CD14-positive monocyte (primary cell): ENCODE data around the gene FABP2. TPM values are rescaled to one million over a fixed set of nuclear protein-coding genes. Genes with fewer than 3 reads are reported as not detected.
"Not testable (repeated sequence)": the region's sequence is repeated elsewhere in the genome, so short reads cannot be mapped to it uniquely, and the experiment has no call there.

ENCODE experiments used
- DNase-seq, 3 donors: peaks; one replicate each; pipeline ENCODE4 v3.0.0-alpha.2; 2011 to 2022
- H2AFZ ChIP-seq: 2 replicates; pipeline ENCODE4 v1.6.0; 2012; ENCODE audit warnings: mild to moderate bottlenecking, low read depth, low read length, inconsistent platforms; ENCODE audit not compliant: insufficient read depth, poor library complexity, severe bottlenecking
- H3K27ac ChIP-seq, 2 donors: 1 replicate in 1 of 2; 2 replicates in 1 of 2; pipeline ENCODE4 v1.5.1; 2012 to 2013; ENCODE audit warnings: low read length in 2 of 2, control low read depth in 1 of 2, inconsistent platforms in 1 of 2, low read depth in 1 of 2, mild to moderate bottlenecking in 1 of 2
- H3K27me3 ChIP-seq, 2 donors: one replicate each; pipeline versions ENCODE4 v1.6.0 to v1.6.1; 2011 to 2013; ENCODE audit warnings: low read length in 2 of 2; ENCODE audit not compliant: control insufficient read depth in 2 of 2, insufficient read depth in 2 of 2
- H3K36me3 ChIP-seq, 2 donors: replicated peaks in 1 of 2; 1 replicate in 1 of 2; 2 replicates in 1 of 2; pipeline versions ENCODE4 v1.5.1 to v1.6.1; 2012 to 2013; ENCODE audit warnings: low read length in 2 of 2, control low read depth in 1 of 2, inconsistent platforms in 1 of 2, mild to moderate bottlenecking in 1 of 2; ENCODE audit not compliant: insufficient read depth in 2 of 2, control insufficient read depth in 1 of 2
- H3K4me1 ChIP-seq, 2 donors: 1 replicate in 1 of 2; 2 replicates in 1 of 2; pipeline versions ENCODE4 v1.5.1 to v1.6.1; 2012 to 2013; ENCODE audit warnings: low read length in 2 of 2, control low read depth in 1 of 2, inconsistent platforms in 1 of 2, mild to moderate bottlenecking in 1 of 2, moderate library complexity in 1 of 2; ENCODE audit not compliant: insufficient read depth in 2 of 2, control insufficient read depth in 1 of 2
- H3K4me2 ChIP-seq: replicated peaks from 2 replicates; pipeline ENCODE3; 2012; ENCODE audit warnings: low read length, moderate library complexity, mild to moderate bottlenecking; ENCODE audit not compliant: poor library complexity, severe bottlenecking; ENCODE audit errors: extremely low read depth
- H3K4me3 ChIP-seq, 3 experiments: fragments of 200-600 bp in 1 of 3; sonication (generic) in 1 of 3; replicated peaks in 1 of 3; 1 replicate in 2 of 3; 2 replicates in 1 of 3; pipeline ENCODE4 v1.5.1; 2011 to 2013; ENCODE audit warnings: low read length in 3 of 3, mild to moderate bottlenecking in 3 of 3, control low read depth in 2 of 3, low read depth in 2 of 3, inconsistent platforms in 1 of 3, moderate library complexity in 1 of 3
- H3K79me2 ChIP-seq: 2 replicates; pipeline ENCODE4 v1.6.0; 2012; ENCODE audit warnings: mild to moderate bottlenecking, control low read depth, inconsistent platforms, low read length, moderate library complexity; ENCODE audit not compliant: insufficient read depth
- H3K9ac ChIP-seq: 2 replicates; pipeline ENCODE4 v1.6.0; 2017; ENCODE audit warnings: low read length, mild to moderate bottlenecking; ENCODE audit not compliant: insufficient read depth, poor library complexity, severe bottlenecking
- H3K9me3 ChIP-seq, 2 donors: replicated peaks in 1 of 2; 1 replicate in 1 of 2; 2 replicates in 1 of 2; pipeline versions ENCODE4 v1.5.1 to v1.6.1; 2012 to 2013; ENCODE audit warnings: low read length in 2 of 2, control low read depth in 1 of 2; ENCODE audit not compliant: control insufficient read depth in 1 of 2, insufficient read depth in 1 of 2
- H4K20me1 ChIP-seq: 2 replicates; pipeline ENCODE4 v1.6.0; 2012; ENCODE audit warnings: mild to moderate bottlenecking, low read length, control low read depth, moderate library complexity; ENCODE audit not compliant: insufficient read depth
- H3K27ac Mint-ChIP-seq, 7 donors: one replicate each; pipeline ENCODE4 v1.8.0; 2020; ENCODE audit warnings: mild to moderate bottlenecking in 7 of 7, mixed read lengths in 7 of 7, moderate library complexity in 6 of 7, inconsistent platforms in 2 of 7
- H3K27me3 Mint-ChIP-seq, 3 donors: one replicate each; pipeline ENCODE4 v1.8.0; 2021 to 2022; ENCODE audit warnings: low read depth in 3 of 3, mild to moderate bottlenecking in 3 of 3, mixed read lengths in 3 of 3, moderate library complexity in 3 of 3, inconsistent platforms in 1 of 3
- H3K36me3 Mint-ChIP-seq, 2 donors: one replicate each; pipeline ENCODE4 v1.8.0; 2020; ENCODE audit warnings: mixed read lengths in 2 of 2, inconsistent platforms in 1 of 2, mild to moderate bottlenecking in 1 of 2
- H3K4me1 Mint-ChIP-seq: one replicate; pipeline ENCODE4 v1.8.0; 2020; ENCODE audit warnings: mild to moderate bottlenecking, mixed read lengths
- H3K4me3 Mint-ChIP-seq, 2 donors: one replicate each; pipeline ENCODE4 v1.8.0; 2020; ENCODE audit warnings: mild to moderate bottlenecking in 2 of 2, mixed read lengths in 2 of 2, moderate library complexity in 1 of 2
- H3K9me3 Mint-ChIP-seq, 7 donors: one replicate each; pipeline ENCODE4 v1.8.0; 2020 to 2022; ENCODE audit warnings: mixed read lengths in 7 of 7, mild to moderate bottlenecking in 6 of 7, moderate library complexity in 6 of 7, inconsistent platforms in 2 of 7
- WGBS: methylation state at CpG from one replicate; pipeline ENCODE4 v1.1.5; 2013; ENCODE audit warnings: missing lambda C conversion rate; ENCODE audit not compliant: insufficient coverage; 5-methylcytosine and 5-hydroxymethylcytosine counted together
- intact Hi-C, 2 donors: fragments of 100-400 bp; cut with micrococcal nuclease; formaldehyde crosslinking; loops; one replicate each; pipeline versions ENCODE4 v1.15.0 to v1.15.1; 2023
- polyA plus RNA-seq, 3 donors: library from polyadenylated mRNA; depleted of rRNA in 1 of 3; unstranded in 2 of 3; stranded (reverse) in 1 of 3; fragments of 300-500 nt in 2 of 3; fragments of >200 nt in 1 of 3; fragmentation: Illumina TruSeq in 2 of 3; gene quantifications; 1 replicate in 2 of 3; 2 replicates in 1 of 3; pipeline ENCODE4 v1.2.3, GENCODE V29; 2012 to 2021
- TF ChIP-seq, protein P1 (sequence below): fragments of 200-600 bp; IDR thresholded peaks from one replicate; pipeline ENCODE4 v1.8.0; 2022; ENCODE audit warnings: antibody characterized with exemption, mild to moderate bottlenecking

FABP2 gene
- polyA plus RNA-seq, 3 donors = not detected

DNA sequence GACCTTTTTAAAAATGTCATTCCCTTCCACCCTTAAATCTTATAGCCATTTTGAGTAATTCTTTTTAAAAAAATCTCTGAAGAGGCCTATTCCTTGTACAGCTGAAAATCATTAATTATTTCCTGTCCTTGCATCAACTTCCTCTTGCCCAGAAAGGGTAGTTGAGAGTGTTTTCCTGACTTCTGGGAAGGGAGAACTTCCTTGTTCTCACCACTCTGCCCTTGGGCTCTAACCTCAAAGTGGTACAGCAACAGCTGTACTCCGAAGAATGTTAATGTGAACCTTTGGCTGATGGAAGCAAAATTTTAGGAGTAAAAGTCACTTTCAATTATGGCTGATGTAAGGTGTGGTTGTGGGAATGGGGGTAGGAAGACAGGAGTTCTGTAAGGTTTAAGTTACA lies 15.1 kb upstream of the FABP2 start:
- Mint-ChIP-seq H3K36me3 (peaks cover 0 to 2% of the 10 kb centered on the region in 2 donors), H3K4me3 (peak overlapping the region in 1 of 2 donors; percentile 58), H3K27ac (peak overlapping the region in 6 of 7 donors; percentile 30 to 82 (median 70)), H3K9me3 (peaks cover 0 to 2% (median 0%) of the 10 kb centered on the region in 7 donors), H3K27me3 (peaks cover 0 to 4% (median 2%) of the 10 kb centered on the region in 3 donors), H3K4me1 (peaks cover 16% of the 10 kb centered on the region)
- H2AFZ ChIP-seq = no peak overlapping the region
- H3K9me3 ChIP-seq = no peaks in the 10 kb centered on the region
- no peak overlapping the region for H3K9ac ChIP-seq
- H3K4me2 ChIP-seq = peak overlapping the region; percentile 7
- H3K27me3 ChIP-seq = no peaks in the 10 kb centered on the region
- H3K4me3 ChIP-seq = no peak overlapping the region
- peaks cover 14 to 17% of the 10 kb centered on the region in 2 donors for H3K4me1 ChIP-seq
- WGBS = no CpG with 5 or more reads among the region's 1 CpG
- DNase-seq = peak; percentile 25 to 60 (median 52)
- intact Hi-C loops = no loop called here
- no peaks in the 10 kb centered on the region for H4K20me1 ChIP-seq
- no peak overlapping the region for H3K27ac ChIP-seq
- H3K79me2 ChIP-seq = no peaks in the 10 kb centered on the region
- TF ChIP-seq, protein P1, sequence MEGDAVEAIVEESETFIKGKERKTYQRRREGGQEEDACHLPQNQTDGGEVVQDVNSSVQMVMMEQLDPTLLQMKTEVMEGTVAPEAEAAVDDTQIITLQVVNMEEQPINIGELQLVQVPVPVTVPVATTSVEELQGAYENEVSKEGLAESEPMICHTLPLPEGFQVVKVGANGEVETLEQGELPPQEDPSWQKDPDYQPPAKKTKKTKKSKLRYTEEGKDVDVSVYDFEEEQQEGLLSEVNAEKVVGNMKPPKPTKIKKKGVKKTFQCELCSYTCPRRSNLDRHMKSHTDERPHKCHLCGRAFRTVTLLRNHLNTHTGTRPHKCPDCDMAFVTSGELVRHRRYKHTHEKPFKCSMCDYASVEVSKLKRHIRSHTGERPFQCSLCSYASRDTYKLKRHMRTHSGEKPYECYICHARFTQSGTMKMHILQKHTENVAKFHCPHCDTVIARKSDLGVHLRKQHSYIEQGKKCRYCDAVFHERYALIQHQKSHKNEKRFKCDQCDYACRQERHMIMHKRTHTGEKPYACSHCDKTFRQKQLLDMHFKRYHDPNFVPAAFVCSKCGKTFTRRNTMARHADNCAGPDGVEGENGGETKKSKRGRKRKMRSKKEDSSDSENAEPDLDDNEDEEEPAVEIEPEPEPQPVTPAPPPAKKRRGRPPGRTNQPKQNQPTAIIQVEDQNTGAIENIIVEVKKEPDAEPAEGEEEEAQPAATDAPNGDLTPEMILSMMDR = no peak
- H3K36me3 ChIP-seq = no peaks in the 10 kb centered on the region

DNA sequence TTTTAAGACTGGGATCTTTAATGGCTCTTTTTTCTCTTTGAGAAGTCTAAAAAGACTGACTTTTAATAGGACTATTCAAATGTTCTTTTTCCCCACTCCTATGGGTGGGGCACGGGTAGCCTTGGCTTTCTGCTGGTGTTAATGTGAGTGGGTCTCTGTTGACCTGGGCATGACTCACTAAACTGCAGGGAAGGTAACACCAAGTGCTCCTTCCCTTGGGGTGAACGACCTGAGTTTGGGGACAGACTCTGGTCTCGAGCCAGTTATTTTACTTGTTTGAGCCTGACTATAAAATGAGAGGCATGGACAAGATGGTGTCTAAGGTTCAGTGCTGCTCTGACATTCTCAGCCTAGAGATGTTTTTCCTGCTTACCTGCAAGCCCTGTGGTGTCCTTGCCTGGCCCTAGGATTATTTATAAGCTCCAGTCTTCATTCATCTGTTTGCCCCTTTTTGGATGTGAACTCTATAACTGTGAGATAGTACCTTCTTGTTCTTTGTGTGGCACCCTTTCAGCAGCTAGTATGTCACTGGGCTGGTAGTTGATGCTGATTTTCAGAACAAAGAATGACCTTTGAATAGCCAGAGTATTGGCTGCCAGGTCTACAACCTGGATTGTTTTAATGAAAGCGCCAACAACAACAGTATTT lies 14.5 kb upstream of the FABP2 start:
- DNase-seq, H2AFZ ChIP-seq, H3K27me3 Mint-ChIP-seq, H3K27me3 ChIP-seq, H3K27ac ChIP-seq, H4K20me1 ChIP-seq, intact Hi-C loops, H3K9ac ChIP-seq, H3K36me3 ChIP-seq, H3K9me3 ChIP-seq, H3K4me3 Mint-ChIP-seq, H3K9me3 Mint-ChIP-seq, H3K4me3 ChIP-seq, H3K36me3 Mint-ChIP-seq, H3K79me2 ChIP-seq: not testable (repeated sequence)
- H3K4me1 ChIP-seq = peaks cover 14 to 17% of the 10 kb centered on the region in 2 donors
- Mint-ChIP-seq H3K27ac (peak overlapping the region in 1 of 7 donors; percentile 23), H3K4me1 (peaks cover 16% of the 10 kb centered on the region)
- peak overlapping the region; percentile 7 for H3K4me2 ChIP-seq
- WGBS = no CpG with 5 or more reads among the region's 4 CpGs
